Measurements from ENCODE around the gene BMP6.
A peak's percentile ranks its signal among the peaks of the same experiment; 100 is the strongest.

BMP6 gene

GRCh38 chr6:7819431-7820015 is 93.6 kb downstream of the BMP6 start:
- no peak for TF ChIP-seq CTCF (IDR thresholded peaks at IDR 0.05)
- Histone ChIP-seq H3K4me3 (no peak overlapping the region), H3K27ac (no peak overlapping the region)
- no peak for DNase-seq (ENCODE audit: low spot score)

GRCh38 chr6:7820288-7820835 is 94.5 kb downstream of the BMP6 start:
- Histone ChIP-seq H3K4me3 (no peak overlapping the region), H3K27ac (no peak overlapping the region)
- no peak for TF ChIP-seq CTCF (IDR thresholded peaks at IDR 0.05)
- no peak for DNase-seq (ENCODE audit: low spot score)

- no peak for DNase-seq (ENCODE audit: low spot score)
- no peak for TF ChIP-seq CTCF (IDR thresholded peaks at IDR 0.05)
Observed at GRCh38 chr6:7821426-7821825, 95.5 kb downstream of the BMP6 start.

GRCh38 chr6:7823552-7823951 is 97.7 kb downstream of the BMP6 start:
- no peak for TF ChIP-seq CTCF (IDR thresholded peaks at IDR 0.05)
- no peak overlapping the region for H3K27ac ChIP-seq
- DNase-seq (ENCODE audit: low spot score), result no peak
- H3K4me3 ChIP-seq, result no peak overlapping the region

More at GRCh38 chr6:7821426-7821825, 95.5 kb downstream of the BMP6 start:
- Histone ChIP-seq H3K27ac (no peak overlapping the region), H3K4me3 (no peak overlapping the region)

GRCh38 chr6:7825986-7826385 is 100.1 kb downstream of the BMP6 start:
- DNase-seq (ENCODE audit: low spot score), result no peak
- H3K4me3 ChIP-seq, result no peak overlapping the region
- no peak for TF ChIP-seq CTCF (IDR thresholded peaks at IDR 0.05)
- no peak overlapping the region for H3K27ac ChIP-seq

GRCh38 chr6:7827142-7827541 is 101.2 kb downstream of the BMP6 start:
- peak overlapping the region in 1 of 2 donors; percentile 72 for H3K27ac ChIP-seq
- DNase-seq (ENCODE audit: low spot score), result no peak
- no peak overlapping the region for H3K4me3 ChIP-seq
- TF ChIP-seq CTCF (IDR thresholded peaks at IDR 0.05), result no peak

- TF ChIP-seq CTCF (IDR thresholded peaks at IDR 0.05), result no peak
- DNase-seq (ENCODE audit: low spot score), result no peak
- H3K4me3 ChIP-seq, result no peak overlapping the region
- peak overlapping the region in 1 of 2 donors; percentile 64 for H3K27ac ChIP-seq
Observed at GRCh38 chr6:7828124-7828523, 102.2 kb downstream of the BMP6 start.
